ENCODE data around the gene OR4A15. TPM values are rescaled to one million over a fixed set of nuclear protein-coding genes. Genes with fewer than 3 reads are reported as not detected.

The OR4A15 gene
- total and polyA plus RNA-seq, 7 experiments from 2014 or later: not detected

Other genes with a start within 250 kb of the OR4A15 start
- not detected for gene TRIM48, start 105.8 kb upstream of the OR4A15 start, total RNA-seq
- gene TRIM48, start 105.8 kb upstream of the OR4A15 start, polyA plus RNA-seq: not detected
- not detected for gene OR4A16, start 24.8 kb upstream of the OR4A15 start, total RNA-seq
- not detected for gene OR4A16, start 24.8 kb upstream of the OR4A15 start, polyA plus RNA-seq
- not detected for gene OR4C15, start 186.5 kb downstream of the OR4A15 start, total RNA-seq
- not detected for gene OR4C15, start 186.5 kb downstream of the OR4A15 start, polyA plus RNA-seq
- gene OR4C16, start 204.2 kb downstream of the OR4A15 start, total RNA-seq: not detected
- not detected for gene OR4C16, start 204.2 kb downstream of the OR4A15 start, polyA plus RNA-seq
- not detected for gene OR4C11, start 239.7 kb downstream of the OR4A15 start, total RNA-seq
- gene OR4C11, start 239.7 kb downstream of the OR4A15 start, polyA plus RNA-seq: not detected

Data from naive thymus-derived CD4-positive, alpha-beta T cell (primary cell).